ENCODE results near the gene DENND1A. TPM values are rescaled to one million over a fixed set of nuclear protein-coding genes. Genes with fewer than 3 reads are reported as not detected.

Gene DENND1A
- total and polyA plus RNA-seq, 12 donors = 7.3 to 36.7 (median 19.6) TPM

DNA sequence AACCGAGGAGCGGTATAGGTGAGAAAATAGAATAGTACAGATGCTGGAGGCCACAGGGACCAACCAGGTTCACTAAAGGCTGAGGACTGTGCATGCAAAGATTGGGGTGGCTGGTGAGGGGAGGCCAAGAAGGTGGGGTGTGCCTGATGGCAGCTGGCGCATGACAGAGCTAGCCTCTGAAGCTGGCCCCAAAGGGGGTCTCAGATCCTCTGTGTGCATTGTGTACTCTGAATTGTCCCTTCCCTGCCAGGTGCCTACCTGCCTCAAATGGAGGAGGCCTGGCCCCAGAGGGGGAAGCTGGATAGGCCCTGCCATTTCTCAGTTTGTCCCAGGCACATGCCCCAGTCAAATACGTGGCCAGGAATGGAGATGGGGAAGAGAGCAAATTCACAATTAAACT is 510.8 kb downstream of the DENND1A start:
- intact Hi-C loops (cut with DNase I) = no loop called here
- Histone ChIP-seq H3K36me3 (replicated peaks in 1 of 2) (peaks cover 0 to 7% of the 10 kb centered on the region in 2 donors), H3K4me3 (no peak overlapping the region), H3K27ac (no peak overlapping the region), H3K27me3 (no peaks in the 10 kb centered on the region), H3K9me3 (replicated peaks in 1 of 3) (no peaks in the 10 kb centered on the region), H3K4me1 (replicated peaks in 1 of 2) (no peaks in the 10 kb centered on the region)
- no peak for TF ChIP-seq POLR2A (IDR thresholded peaks at IDR 0.05)
- TF ChIP-seq, protein P1, sequence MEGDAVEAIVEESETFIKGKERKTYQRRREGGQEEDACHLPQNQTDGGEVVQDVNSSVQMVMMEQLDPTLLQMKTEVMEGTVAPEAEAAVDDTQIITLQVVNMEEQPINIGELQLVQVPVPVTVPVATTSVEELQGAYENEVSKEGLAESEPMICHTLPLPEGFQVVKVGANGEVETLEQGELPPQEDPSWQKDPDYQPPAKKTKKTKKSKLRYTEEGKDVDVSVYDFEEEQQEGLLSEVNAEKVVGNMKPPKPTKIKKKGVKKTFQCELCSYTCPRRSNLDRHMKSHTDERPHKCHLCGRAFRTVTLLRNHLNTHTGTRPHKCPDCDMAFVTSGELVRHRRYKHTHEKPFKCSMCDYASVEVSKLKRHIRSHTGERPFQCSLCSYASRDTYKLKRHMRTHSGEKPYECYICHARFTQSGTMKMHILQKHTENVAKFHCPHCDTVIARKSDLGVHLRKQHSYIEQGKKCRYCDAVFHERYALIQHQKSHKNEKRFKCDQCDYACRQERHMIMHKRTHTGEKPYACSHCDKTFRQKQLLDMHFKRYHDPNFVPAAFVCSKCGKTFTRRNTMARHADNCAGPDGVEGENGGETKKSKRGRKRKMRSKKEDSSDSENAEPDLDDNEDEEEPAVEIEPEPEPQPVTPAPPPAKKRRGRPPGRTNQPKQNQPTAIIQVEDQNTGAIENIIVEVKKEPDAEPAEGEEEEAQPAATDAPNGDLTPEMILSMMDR (IDR thresholded peaks at IDR 0.05) = no peak
- DNase-seq = no peak
- 86 to 100% (median 91%) methylated on average over 4 of the region's 4 CpGs for WGBS, 4 donors

DNA sequence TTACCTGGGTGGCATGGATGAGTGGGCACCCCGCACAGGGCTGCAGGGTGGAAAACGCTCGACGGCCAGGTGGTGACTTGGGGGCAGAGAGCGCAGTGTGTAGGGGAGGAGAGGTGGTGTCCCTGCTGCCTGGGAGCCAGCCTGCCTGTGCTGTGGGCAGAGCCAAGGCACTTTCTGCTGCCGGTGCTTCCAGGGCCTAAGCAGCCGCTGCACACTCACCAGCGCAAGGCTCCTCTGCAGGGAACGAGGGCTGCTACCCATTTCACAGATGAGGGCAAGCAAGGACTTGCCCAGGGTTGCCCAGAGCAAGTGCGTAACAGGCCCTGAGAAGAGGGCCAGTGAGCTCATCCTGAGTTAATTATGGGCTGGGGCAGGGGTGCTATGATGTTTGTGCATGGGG is 511.4 kb downstream of the DENND1A start:
- no peaks in the 10 kb centered on the region for H3K9me3 ChIP-seq (replicated peaks in 1 of 3)
- H3K27ac ChIP-seq = no peak overlapping the region
- TF ChIP-seq, protein P1 (IDR thresholded peaks at IDR 0.05) = no peak
- no peak for TF ChIP-seq POLR2A (IDR thresholded peaks at IDR 0.05)
- 86 to 95% (median 93%) methylated on average over 8 to 10 of the region's 10 CpGs for WGBS, 4 donors
- no peak overlapping the region for H3K4me3 ChIP-seq
- no peaks in the 10 kb centered on the region for H3K4me1 ChIP-seq (replicated peaks in 1 of 2)
- DNase-seq = no peak
- H3K36me3 ChIP-seq (replicated peaks in 1 of 2) = peaks cover 0 to 7% of the 10 kb centered on the region in 2 donors
- H3K27me3 ChIP-seq = no peaks in the 10 kb centered on the region
- intact Hi-C loops (cut with DNase I) = no loop called here

DNA sequence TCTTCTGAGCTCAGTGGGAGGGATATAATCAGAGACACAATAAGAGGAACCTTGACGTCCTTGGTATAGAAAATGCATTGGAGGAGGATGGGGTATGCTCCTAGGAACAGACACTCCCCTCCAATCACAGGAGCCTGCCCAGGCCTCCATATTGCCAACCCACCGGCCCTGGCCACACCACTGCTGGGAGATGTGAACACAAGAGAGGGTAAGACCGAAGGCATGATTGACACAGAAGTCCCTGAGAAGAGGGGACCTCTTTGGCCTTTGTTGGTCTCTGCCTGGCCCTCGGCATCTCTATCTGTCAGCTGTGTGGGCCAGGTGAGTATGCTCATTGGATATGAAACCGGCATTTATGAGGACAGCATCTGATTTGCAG is 511.9 kb downstream of the DENND1A start:
- Histone ChIP-seq H3K36me3 (replicated peaks in 1 of 2) (peaks cover 0 to 7% of the 10 kb centered on the region in 2 donors), H3K27me3 (no peaks in the 10 kb centered on the region), H3K4me1 (replicated peaks in 1 of 2) (no peaks in the 10 kb centered on the region), H3K9me3 (replicated peaks in 1 of 3) (no peaks in the 10 kb centered on the region), H3K27ac (no peak overlapping the region), H3K4me3 (no peak overlapping the region)
- no peak for DNase-seq
- no peak for TF ChIP-seq POLR2A (IDR thresholded peaks at IDR 0.05)
- TF ChIP-seq, protein P1 (IDR thresholded peaks at IDR 0.05) = no peak
- intact Hi-C loops (cut with DNase I) = no loop called here
- WGBS, 4 donors = 93 to 96% (median 94%) methylated on average over 5 of the region's 5 CpGs

DNA sequence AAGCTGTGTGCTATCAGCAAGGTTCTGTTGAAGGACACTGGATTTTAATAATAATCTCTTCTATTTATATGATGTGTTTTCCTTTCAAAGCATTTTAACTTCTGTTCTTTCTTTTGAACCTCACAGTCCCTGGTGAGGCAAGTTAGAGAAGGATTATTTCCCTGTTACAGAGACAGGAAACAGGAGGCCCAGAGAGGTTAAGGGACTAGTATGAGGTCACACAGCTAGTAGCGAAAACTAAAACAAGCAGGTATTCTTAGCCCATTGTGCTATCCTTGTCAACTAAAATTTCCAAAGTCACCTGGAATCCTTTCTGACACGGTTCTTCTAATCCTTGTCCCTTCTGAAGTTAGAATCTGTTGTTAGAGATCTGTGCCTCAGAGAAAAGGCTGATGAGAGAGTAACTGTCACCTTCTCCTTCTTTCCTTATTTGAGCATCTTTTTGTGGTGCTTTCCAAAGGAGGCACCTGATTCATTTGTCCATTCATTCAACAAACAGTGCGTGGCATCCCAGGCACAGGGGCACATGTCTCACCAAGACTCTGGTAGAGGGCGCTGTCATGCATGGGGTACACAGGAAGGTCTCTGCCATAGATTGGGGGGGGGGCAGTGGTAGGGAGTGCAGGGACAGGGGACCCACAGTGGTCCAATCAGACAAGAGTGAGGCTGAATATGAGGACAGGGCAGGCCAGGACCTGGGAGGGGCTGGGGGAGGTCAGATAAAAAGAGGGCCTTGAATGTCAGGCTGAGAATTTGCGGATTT is 512.5 kb downstream of the DENND1A start:
- H3K9me3 ChIP-seq (replicated peaks in 1 of 3) = no peaks in the 10 kb centered on the region
- no peak for DNase-seq
- H3K27me3 ChIP-seq = no peaks in the 10 kb centered on the region
- TF ChIP-seq, protein P1 (IDR thresholded peaks at IDR 0.05) = no peak
- no peak for TF ChIP-seq POLR2A (IDR thresholded peaks at IDR 0.05)
- peaks cover 0 to 7% of the 10 kb centered on the region in 2 donors for H3K36me3 ChIP-seq (replicated peaks in 1 of 2)
- 92 to 98% (median 96%) methylated on average over 5 of the region's 5 CpGs for WGBS, 4 donors
- no peak overlapping the region for H3K4me3 ChIP-seq
- H3K27ac ChIP-seq = no peak overlapping the region
- H3K4me1 ChIP-seq (replicated peaks in 1 of 2) = no peaks in the 10 kb centered on the region
- intact Hi-C loops (cut with DNase I) = no loop called here

Data from adrenal gland (tissue), 12 donors.